Kidney epithelial cell (primary cell): ENCODE results near the gene CFAP119. TPM values are rescaled to one million over a fixed set of nuclear protein-coding genes. Genes with fewer than 3 reads are reported as not detected.

Source experiments
- DNase-seq: peaks from one replicate; pipeline ENCODE4 v3.0.0-alpha.2; 2010; ENCODE audit warnings: low read depth
- H3K27me3 ChIP-seq: 2 replicates; pipeline ENCODE4 v1.6.0; 2011; ENCODE audit warnings: low read length; ENCODE audit not compliant: control insufficient read depth, insufficient read depth
- H3K36me3 ChIP-seq: 2 replicates; pipeline ENCODE4 v1.5.1; 2011; ENCODE audit warnings: low read length; ENCODE audit not compliant: control insufficient read depth, insufficient read depth
- H3K4me3 ChIP-seq: 2 replicates; pipeline ENCODE4 v1.5.1; 2011; ENCODE audit warnings: low read depth, mild to moderate bottlenecking, control low read depth, low read length
- CTCF ChIP-seq: IDR thresholded peaks from 2 replicates; pipeline ENCODE4 v1.5.1; 2011; ENCODE audit warnings: mild to moderate bottlenecking, moderate library complexity, low read length, control low read depth, inconsistent platforms; ENCODE audit not compliant: insufficient read depth, poor library complexity, severe bottlenecking
- total RNA-seq: library from RNA; depleted of rRNA; stranded (reverse); fragments of >200 nt; gene quantifications from 2 replicates; pipeline ENCODE4 v1.2.3, GENCODE V29; 2015

CFAP119 gene
- total RNA-seq, 1 donor from 2014 or later, result 1.6 TPM

GRCh38 chr16:30782486-30783279 is 20.8 kb upstream of the CFAP119 start:
- H3K4me3 ChIP-seq, result no peak overlapping the region
- no peak for TF ChIP-seq CTCF
- no peaks in the 10 kb centered on the region for H3K36me3 ChIP-seq

GRCh38 chr16:30780549-30780948 is 18.7 kb upstream of the CFAP119 start:
- TF ChIP-seq CTCF, result no peak
- no peaks in the 10 kb centered on the region for H3K27me3 ChIP-seq
- H3K4me3 ChIP-seq, result no peak overlapping the region
- no peaks in the 10 kb centered on the region for H3K36me3 ChIP-seq
- DNase-seq, result no peak

More at GRCh38 chr16:30782486-30783279, 20.8 kb upstream of the CFAP119 start:
- DNase-seq, result no peak
- no peaks in the 10 kb centered on the region for H3K27me3 ChIP-seq

GRCh38 chr16:30780021-30780420 is 18.2 kb upstream of the CFAP119 start:
- DNase-seq, result no peak
- Histone ChIP-seq H3K27me3 (no peaks in the 10 kb centered on the region), H3K4me3 (no peak overlapping the region), H3K36me3 (no peaks in the 10 kb centered on the region)
- no peak for TF ChIP-seq CTCF

- no peak for TF ChIP-seq CTCF
- Histone ChIP-seq H3K27me3 (no peaks in the 10 kb centered on the region), H3K4me3 (no peak overlapping the region), H3K36me3 (peaks cover under 1% of the 10 kb centered on the region)
- no peak for DNase-seq
Measured at GRCh38 chr16:30779596-30779995, 17.7 kb upstream of the CFAP119 start.

- Histone ChIP-seq H3K27me3 (no peaks in the 10 kb centered on the region), H3K36me3 (peaks cover 2% of the 10 kb centered on the region), H3K4me3 (no peak overlapping the region)
- DNase-seq, result no peak
- TF ChIP-seq CTCF, result no peak
Measured at GRCh38 chr16:30778549-30779244, 16.8 kb upstream of the CFAP119 start.
